ENCODE measurements around the gene SLC30A4.
"Not testable (repeated sequence)": the region's sequence is repeated elsewhere in the genome, so short reads cannot be mapped to it uniquely, and the experiment has no call there.

Gene SLC30A4
- total RNA-seq: 8.1 to 8.7 reads per million in 2 donors

GRCh38 chr15:45522328-45523165 lies at the start of gene SLC30A4:
Gene SLC30A4 (minus strand): TSS chr15:45522755. CDS start chr15:45522354, 401 bp downstream.
- peak; percentile 33 to 75 (median 46) for DNase-seq

DNA sequence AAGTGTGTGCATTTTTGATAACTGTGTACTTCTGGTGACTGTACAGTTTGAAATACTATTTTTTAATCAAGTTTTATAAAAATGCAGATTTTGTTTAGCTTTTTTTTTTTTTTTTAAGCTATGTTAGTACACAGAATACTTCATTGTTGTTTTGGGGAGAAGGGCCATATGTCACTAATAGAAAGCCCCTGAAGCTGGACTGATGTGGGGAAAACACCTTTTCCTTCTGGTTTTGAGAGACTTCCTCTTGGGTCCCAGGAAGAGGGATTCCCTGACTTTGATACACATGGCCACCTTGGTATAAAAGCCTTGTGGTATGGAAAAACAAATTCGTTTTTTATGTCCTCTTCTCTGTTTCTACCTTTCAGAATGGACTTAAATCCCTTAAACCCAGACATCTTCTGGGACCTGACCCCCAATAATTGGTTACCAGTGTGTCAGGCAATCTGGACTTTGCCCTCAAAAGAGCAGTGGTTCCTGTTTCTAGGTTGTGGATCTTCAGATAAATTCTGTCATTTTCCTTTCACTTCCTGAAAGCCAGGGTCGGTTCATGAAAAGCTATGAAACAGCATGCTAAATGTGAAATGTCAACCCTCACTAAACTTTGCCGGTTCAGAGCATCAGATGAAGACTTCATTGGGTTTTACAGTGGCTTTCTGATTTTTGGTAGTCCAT lies 33.5 kb upstream of the SLC30A4 start:
- DNase-seq: no peak

GRCh38 chr15:45551676-45552075 lies 29.1 kb upstream of the SLC30A4 start:
- no peak for DNase-seq

GRCh38 chr15:45550436-45550835 lies 27.9 kb upstream of the SLC30A4 start:
- DNase-seq: no peak

- no peak for DNase-seq
These were observed 27.1 kb upstream of the SLC30A4 start for GRCh38 chr15:45549541-45550220.

GRCh38 chr15:45548753-45549520 lies 26.4 kb upstream of the SLC30A4 start:
- DNase-seq: no peak

- DNase-seq: no peak
These were observed 24.2 kb upstream of the SLC30A4 start for GRCh38 chr15:45546789-45547188.

GRCh38 chr15:45544266-45545023 lies 21.9 kb upstream of the SLC30A4 start:
- DNase-seq: no peak

GRCh38 chr15:45543051-45543450 lies 20.5 kb upstream of the SLC30A4 start:
- DNase-seq: no peak

- DNase-seq: no peak
These were observed 18.0 kb upstream of the SLC30A4 start for GRCh38 chr15:45540531-45540930.

DNA sequence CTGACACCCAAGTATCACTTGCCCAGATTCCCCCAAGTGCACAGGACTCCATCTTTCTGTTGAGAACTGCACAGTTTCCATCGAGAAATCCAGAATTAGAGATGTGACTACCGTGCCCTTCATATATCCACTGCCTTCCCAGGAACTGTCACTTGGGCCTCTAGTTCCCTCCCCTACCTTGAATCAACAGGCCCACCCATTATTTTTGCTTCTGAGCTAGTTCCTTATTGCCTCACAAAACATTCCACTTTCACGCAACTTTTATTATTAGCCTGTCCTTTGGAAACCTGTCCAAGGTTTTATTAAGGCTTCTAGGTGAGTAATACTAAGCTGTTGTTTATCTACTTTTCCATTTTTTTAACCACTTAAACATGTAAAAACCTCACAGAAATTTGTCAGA lies 17.1 kb upstream of the SLC30A4 start:
- no peak for DNase-seq

DNA sequence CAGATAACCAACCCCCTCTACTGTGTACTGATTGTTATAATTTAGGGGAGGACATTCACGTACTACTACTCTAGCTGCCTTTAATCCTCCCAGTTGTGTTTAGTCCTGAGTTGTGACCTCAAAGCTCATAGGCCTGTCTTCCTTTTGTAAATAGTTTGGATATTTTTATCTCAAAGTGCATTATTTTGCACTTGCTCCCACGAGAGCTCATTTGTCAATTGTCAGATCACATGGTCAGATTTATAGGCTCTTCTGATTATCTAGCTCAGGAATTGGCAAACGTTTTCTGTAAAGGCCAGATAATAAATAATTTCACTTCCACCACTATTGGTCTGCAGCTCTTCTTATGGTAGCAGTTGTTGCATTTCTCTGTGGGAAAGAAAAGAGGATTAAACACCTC lies 14.4 kb upstream of the SLC30A4 start:
- DNase-seq: no peak

GRCh38 chr15:45535486-45536042 lies 13.0 kb upstream of the SLC30A4 start:
- DNase-seq: no peak

- no peak for DNase-seq
These were observed 12.3 kb upstream of the SLC30A4 start for GRCh38 chr15:45534821-45535220.

DNA sequence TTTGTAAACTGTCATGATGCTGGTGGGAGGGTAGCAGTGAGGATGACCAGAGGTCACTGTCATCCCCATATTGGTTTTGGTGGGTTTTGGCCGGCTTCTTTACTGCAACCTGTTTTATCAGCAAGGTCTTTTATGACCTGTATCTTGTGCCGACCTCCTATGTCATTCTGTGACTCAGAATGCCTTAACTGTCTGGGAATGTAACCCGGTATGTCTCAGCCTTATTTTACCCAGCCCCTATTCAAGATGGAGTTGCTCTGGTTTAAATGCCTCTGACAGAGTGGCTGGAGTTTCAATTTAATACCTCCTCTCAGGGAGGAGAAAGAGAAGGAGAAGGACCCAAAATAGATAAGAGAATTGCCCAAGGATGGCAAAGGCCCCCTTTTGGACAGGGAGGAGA lies 10.3 kb upstream of the SLC30A4 start:
- not testable (repeated sequence) for DNase-seq

- no peak for DNase-seq
These were observed 7.1 kb upstream of the SLC30A4 start for GRCh38 chr15:45529613-45530012.

- DNase-seq: no peak
These were observed 4.5 kb upstream of the SLC30A4 start for GRCh38 chr15:45527086-45527485.

GRCh38 chr15:45523166-45523460 lies 558 bp upstream of the SLC30A4 start:
- peak in 1 of 5 experiments; percentile 6 for DNase-seq

DNA sequence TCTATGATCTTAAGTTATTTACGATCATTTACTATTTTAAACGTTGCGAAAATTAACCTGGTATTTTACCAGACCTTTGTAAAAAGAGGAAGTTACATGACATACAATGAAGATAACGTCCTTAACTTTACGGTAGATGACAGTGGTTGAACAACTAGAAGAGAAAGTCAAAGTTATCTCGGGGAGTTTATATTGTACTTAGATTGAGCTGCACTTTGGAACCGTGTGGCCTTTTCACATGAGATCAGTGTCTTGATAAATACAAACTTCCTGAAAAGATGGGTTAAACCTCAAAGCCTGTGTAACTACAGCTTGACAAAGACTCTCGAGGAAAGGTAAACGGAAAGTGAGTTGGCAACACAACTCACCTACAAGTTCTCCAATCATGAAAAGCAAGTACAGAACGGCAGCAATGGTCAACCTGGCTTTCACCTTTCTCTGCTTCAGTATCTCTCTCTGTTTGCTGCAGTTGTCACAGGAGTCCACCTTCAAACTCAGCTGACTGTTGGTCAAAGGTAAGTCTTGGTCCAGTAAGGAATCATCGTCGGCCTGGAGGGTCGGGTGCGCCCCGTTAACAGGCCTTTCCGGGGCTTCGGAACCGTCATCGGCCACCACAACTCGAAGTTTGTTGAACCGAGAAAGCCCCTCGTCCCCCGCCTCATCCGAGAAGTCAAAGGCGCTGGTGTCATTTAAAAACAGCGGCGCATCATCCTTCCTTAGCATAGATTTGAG lies 793 bp downstream of the SLC30A4 start:
- peak in 1 of 5 experiments; percentile 47 for DNase-seq

- no peak for DNase-seq
These were observed 11.7 kb downstream of the SLC30A4 start for GRCh38 chr15:45510758-45511280.

GRCh38 chr15:45507143-45507542 lies 15.4 kb downstream of the SLC30A4 start:
- DNase-seq: not testable (repeated sequence)

All from T-helper 2 cell (primary cell).